ENCODE measurements around the gene ADAMTS5. TPM values are rescaled to one million over a fixed set of nuclear protein-coding genes. Genes with fewer than 3 reads are reported as not detected.

Gene ADAMTS5
- total RNA-seq, 1 experiment from 2014 or later = 0.05 TPM

DNA sequence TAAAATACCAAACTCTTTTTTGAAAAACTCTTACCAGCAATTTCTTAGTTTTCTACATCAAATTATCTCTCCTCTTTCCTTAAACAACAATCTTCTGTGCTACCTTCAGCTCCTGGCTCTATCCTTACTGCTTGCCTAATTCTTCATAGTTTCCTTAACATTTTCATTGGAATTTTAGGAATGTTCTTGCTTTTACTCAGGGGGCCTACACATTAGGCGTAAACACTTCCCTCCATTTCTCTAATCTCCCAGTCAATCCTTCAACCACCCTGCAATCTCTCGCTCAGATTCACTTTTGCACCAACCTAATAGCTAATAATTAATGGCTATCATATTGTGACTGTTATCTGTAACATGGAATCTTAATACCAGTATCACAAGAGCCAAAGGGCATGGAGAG is 50.1 kb downstream of the ADAMTS5 start:
- in situ Hi-C loops (cut with HindIII; ENCODE audit: low pct_unique_long_range_greater_than_20kb, low sequenced_read_pairs) = no loop called here
- no peak for DNase-seq (ENCODE audit: low read depth, low spot score)
- POLR2A ChIA-PET = no interaction called here
- CTCF ChIA-PET = no interaction called here
- TF ChIP-seq CTCF (IDR thresholded peaks at IDR 0.05) (no peak), TCF7L2 (IDR thresholded peaks at IDR 0.05; ENCODE audit: low read depth, low read length) (no peak), POLR2AphosphoS5 (IDR thresholded peaks at IDR 0.05; ENCODE audit: low read depth, low read length) (no peak)
- TF ChIP-seq, protein P1, sequence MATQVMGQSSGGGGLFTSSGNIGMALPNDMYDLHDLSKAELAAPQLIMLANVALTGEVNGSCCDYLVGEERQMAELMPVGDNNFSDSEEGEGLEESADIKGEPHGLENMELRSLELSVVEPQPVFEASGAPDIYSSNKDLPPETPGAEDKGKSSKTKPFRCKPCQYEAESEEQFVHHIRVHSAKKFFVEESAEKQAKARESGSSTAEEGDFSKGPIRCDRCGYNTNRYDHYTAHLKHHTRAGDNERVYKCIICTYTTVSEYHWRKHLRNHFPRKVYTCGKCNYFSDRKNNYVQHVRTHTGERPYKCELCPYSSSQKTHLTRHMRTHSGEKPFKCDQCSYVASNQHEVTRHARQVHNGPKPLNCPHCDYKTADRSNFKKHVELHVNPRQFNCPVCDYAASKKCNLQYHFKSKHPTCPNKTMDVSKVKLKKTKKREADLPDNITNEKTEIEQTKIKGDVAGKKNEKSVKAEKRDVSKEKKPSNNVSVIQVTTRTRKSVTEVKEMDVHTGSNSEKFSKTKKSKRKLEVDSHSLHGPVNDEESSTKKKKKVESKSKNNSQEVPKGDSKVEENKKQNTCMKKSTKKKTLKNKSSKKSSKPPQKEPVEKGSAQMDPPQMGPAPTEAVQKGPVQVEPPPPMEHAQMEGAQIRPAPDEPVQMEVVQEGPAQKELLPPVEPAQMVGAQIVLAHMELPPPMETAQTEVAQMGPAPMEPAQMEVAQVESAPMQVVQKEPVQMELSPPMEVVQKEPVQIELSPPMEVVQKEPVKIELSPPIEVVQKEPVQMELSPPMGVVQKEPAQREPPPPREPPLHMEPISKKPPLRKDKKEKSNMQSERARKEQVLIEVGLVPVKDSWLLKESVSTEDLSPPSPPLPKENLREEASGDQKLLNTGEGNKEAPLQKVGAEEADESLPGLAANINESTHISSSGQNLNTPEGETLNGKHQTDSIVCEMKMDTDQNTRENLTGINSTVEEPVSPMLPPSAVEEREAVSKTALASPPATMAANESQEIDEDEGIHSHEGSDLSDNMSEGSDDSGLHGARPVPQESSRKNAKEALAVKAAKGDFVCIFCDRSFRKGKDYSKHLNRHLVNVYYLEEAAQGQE (IDR thresholded peaks at IDR 0.05; ENCODE audit: insufficient read depth in 1 of 2, low read depth in 2 of 2, low read length in 1 of 2) = no peak
- no TSS peak for BruUV-seq (replicated peaks)
- Histone ChIP-seq H3K9me3 (ENCODE audit: control insufficient read depth, insufficient read depth, low read depth, low read length) (no peaks in the 10 kb centered on the region), H3K4me1 (ENCODE audit: control insufficient read depth, insufficient read depth, low read length) (no peaks in the 10 kb centered on the region), H3K36me3 (ENCODE audit: control insufficient read depth, insufficient read depth, low read length) (no peaks in the 10 kb centered on the region), H3K4me3 (ENCODE audit: low read depth in 2 of 2, low read length in 2 of 2) (no peak overlapping the region), H3K27ac (ENCODE audit: low read length) (no peak overlapping the region), H3K27me3 (ENCODE audit: control insufficient read depth, insufficient read depth, low read length) (no peaks in the 10 kb centered on the region)
- no peak for ATAC-seq
- intact Hi-C loops (cut with micrococcal nuclease; ENCODE audit: unreplicated experiment) = no loop called here

GRCh38 chr21:26914557-26914956 is 52.3 kb downstream of the ADAMTS5 start:
- no peaks in the 10 kb centered on the region for H3K4me1 ChIP-seq (ENCODE audit: control insufficient read depth, insufficient read depth, low read length)
- ChIA-PET POLR2A (no interaction called here), CTCF (no interaction called here)
- no peak overlapping the region for H3K4me3 ChIP-seq (ENCODE audit: low read depth in 2 of 2, low read length in 2 of 2)
- no peak overlapping the region for H3K27ac ChIP-seq (ENCODE audit: low read length)
- in situ Hi-C loops (cut with HindIII; ENCODE audit: low pct_unique_long_range_greater_than_20kb, low sequenced_read_pairs) = no loop called here
- TF ChIP-seq SIN3A (IDR thresholded peaks at IDR 0.05; ENCODE audit: borderline replicate concordance, insufficient read depth, low read depth, low read length) (no peak), POLR2AphosphoS5 (IDR thresholded peaks at IDR 0.05; ENCODE audit: low read depth, low read length) (no peak)
- TF ChIP-seq, protein P1 (IDR thresholded peaks at IDR 0.05; ENCODE audit: insufficient read depth in 1 of 2, low read depth in 2 of 2, low read length in 1 of 2) = no peak
- intact Hi-C loops (cut with micrococcal nuclease; ENCODE audit: unreplicated experiment) = no loop called here
- DNase-seq (ENCODE audit: low read depth, low spot score) = no peak
- H3K27me3 ChIP-seq (ENCODE audit: control insufficient read depth, insufficient read depth, low read length) = no peaks in the 10 kb centered on the region
- no TSS peak for BruUV-seq (replicated peaks)
- no peak for ATAC-seq
- no peaks in the 10 kb centered on the region for H3K9me3 ChIP-seq (ENCODE audit: control insufficient read depth, insufficient read depth, low read depth, low read length)
- no peaks in the 10 kb centered on the region for H3K36me3 ChIP-seq (ENCODE audit: control insufficient read depth, insufficient read depth, low read length)
